Lower leg skin (tissue), 3 donors: ENCODE measurements around the gene SLC6A3.

Experiments
- CTCF ChIP-seq, 3 donors: fragments of 450-650 bp; IDR thresholded peaks; one replicate each; pipeline ENCODE4 v1.5.1; 2016; ENCODE audit warnings: antibody characterized with exemption in 3 of 3, mild to moderate bottlenecking in 3 of 3, moderate library complexity in 2 of 3
- POLR2A ChIP-seq, 2 donors: fragments of 450-650 bp; IDR thresholded peaks; one replicate each; pipeline ENCODE4 v1.6.1; 2016 to 2017; ENCODE audit warnings: antibody characterized with exemption in 2 of 2, mild to moderate bottlenecking in 1 of 2, moderate library complexity in 1 of 2

GRCh38 chr5:1378866-1379659, 66.2 kb downstream of the SLC6A3 start:
- TF ChIP-seq CTCF (IDR thresholded peaks at IDR 0.05), result no peak
- no peak for TF ChIP-seq POLR2A (IDR thresholded peaks at IDR 0.05)
